NK-92 (cell line): ENCODE data around the gene PCOLCE2.

Source experiments
- DNase-seq: peaks from one replicate; lab custom pipeline; 2025; ENCODE audit not compliant: unreplicated experiment; lab: John Stamatoyannopoulos, UW

The PCOLCE2 gene

DNA sequence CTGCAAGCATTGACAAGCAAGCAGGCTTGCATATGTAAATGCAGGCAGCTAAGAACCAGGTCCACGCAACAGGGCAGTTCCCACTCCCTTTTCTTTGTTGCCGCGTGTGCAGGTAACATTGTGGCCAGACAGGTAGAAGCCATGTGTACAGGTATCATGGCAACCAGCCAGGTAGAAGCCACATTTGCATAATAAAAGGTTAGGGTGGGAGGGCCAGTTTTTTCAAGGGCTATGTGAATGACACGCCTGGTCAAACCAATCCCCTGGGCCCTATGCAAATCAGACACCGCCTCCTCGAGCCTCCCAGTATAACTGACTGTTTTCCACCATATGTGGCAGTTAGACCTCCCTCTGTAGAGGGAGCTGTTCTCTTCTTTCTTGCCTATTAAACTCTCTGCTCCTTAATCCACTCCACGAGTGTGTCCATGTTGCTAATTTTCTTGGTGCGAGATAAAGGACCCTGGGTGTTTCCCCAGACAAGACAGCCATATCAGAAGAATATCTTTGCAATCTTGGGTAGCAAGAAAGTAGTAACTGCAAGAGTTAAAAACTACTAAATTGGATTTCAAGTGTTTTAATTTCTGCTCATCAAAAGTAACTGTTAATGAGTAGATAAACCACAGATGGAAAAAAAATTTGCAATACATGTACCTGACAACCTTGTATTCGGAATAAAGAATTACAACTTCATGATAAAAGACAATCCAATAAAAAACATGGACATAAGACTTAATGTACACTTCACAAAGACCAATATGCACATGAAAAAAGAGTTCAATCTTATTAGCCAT, 21.8 kb downstream of the PCOLCE2 start:
- DNase-seq: no peak

DNA sequence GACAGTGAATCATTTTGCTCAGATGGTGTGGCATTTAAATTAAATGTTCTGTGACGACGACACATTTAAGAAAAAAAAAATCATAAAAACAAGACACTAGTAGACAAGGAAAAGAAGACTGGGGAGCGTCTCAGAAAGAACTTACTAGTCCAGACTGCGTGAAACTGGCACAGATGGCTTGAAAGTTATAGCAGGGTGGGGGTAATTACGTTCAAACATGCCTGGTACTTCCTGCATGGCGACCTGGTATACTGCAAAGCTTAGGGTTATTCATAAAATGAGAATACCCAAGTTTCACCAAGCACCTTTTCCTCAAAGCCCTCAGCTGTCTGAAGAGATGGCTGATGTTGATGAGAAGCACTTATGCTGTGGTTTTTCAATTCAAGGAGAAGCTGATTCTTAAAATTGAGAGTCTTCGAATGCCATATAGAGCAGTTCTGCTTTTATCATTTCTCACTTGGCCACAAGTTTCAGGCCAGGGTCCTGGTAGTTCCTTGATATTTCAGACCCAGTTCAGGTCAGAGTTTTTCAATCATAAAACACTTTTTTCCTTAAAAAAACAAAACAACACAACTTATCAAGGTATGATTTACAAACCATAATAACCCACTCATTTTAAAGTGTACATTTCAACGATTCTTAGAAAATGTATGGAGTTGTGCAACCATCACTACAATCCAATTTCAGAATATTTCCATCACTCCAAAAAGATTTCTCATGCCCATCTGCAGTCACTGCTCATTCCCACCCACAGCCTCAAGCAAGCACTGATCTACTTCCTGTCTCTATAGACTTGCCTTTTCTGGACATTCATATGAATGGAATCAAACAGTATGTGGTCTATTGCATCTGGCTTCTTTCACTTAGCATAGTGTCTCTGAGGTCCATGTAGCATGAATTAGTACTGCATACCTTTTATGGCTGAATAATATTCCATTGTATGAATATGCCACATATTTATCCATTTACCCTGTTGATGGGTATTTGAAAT, 24.7 kb downstream of the PCOLCE2 start:
- DNase-seq: no peak

DNA sequence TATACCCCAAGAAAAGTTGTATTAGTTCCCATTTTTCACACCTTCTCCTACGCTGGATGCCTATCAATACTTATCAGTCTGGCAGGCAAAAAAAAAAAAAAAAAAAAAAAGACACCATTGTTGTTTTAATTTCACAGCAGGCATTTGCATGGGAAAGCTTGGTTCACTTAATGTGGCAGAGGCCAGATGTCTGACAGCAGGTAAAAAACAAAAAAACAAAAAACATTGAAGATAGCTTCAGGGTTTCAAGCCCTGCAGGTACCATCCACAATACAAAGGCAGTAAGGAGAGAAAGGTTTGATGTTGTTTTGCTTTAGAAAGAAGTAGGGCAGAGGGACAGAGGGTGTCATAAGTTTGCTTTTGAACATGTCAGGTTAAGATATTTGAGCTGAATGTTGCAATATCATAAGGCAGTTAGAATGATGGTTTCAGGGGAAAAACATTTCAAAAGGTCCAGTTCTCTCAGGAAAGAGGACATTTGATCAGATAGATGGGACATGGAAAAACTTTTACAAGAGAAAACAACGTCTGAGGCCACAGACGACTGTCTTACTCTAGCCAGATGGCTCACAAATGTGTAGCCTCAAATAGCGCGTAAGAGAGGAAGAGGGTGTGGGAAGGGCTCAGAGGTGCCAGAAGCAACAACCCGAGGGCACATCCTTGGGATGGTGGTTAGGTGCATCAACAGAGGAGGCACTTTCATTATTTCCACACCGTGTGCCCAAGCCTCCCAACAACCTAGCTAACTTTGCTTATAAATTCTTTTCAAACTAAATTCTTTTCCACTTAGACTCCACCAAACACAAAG, 25.7 kb downstream of the PCOLCE2 start:
- no peak for DNase-seq

DNA sequence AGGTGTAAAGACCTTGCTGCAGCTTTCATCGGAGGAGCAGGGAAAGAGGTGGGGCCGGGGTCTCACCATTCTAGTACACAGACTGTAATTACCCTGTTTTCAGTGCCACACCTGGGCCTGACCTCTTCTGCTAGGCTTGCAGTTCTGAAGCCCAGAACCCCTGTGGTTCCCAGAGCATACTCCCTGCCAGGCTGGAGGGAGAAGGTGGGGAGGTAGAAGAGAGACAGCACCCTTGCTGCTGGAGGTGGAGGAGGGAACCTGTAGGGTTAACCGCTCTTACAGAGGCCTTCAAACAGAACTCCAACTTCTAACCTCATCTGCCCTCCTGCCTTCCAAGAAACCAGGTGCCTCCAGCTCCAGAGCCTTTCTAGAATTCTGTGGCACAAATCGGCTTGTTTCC, 27.0 kb downstream of the PCOLCE2 start:
- no peak for DNase-seq

DNA sequence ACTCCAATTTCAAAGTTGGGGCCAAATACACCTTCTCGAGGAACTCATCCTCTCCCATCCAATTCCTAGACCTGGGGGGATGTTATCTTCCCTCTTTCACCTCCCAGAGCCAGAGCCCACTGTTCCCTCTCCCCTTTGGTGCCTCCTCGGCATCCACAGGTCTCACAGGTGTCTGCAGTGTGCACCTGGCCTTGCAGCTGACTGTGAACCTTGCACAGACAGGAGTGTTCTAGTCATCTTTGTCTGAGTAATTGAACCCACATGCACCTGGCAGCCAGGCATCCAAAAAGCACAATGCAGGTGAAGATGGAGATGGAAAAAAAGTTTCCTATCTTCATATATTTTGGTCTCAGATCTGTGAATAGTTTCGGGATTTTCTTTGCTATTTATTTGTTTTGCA, 30.8 kb downstream of the PCOLCE2 start:
- DNase-seq: no peak

DNA sequence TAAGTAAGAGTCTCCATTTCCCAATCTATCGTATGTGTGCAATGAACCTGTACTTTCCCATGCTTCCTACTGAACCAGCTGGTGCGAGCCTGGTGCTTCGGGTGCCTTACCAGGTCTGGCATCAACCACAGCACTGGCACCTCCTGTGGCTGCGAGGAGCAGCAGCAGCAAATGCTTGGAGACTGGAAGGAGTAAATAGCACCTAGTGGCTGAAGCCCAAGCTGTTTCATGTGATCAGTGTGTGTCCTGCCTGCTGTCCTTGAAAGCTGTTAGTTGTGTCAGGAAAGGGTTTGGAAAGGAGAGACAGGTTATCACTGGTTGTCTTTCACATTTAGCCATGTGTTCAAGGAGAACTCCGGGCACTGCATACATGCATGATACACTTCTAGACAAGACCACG, 31.8 kb downstream of the PCOLCE2 start:
- DNase-seq: no peak

DNA sequence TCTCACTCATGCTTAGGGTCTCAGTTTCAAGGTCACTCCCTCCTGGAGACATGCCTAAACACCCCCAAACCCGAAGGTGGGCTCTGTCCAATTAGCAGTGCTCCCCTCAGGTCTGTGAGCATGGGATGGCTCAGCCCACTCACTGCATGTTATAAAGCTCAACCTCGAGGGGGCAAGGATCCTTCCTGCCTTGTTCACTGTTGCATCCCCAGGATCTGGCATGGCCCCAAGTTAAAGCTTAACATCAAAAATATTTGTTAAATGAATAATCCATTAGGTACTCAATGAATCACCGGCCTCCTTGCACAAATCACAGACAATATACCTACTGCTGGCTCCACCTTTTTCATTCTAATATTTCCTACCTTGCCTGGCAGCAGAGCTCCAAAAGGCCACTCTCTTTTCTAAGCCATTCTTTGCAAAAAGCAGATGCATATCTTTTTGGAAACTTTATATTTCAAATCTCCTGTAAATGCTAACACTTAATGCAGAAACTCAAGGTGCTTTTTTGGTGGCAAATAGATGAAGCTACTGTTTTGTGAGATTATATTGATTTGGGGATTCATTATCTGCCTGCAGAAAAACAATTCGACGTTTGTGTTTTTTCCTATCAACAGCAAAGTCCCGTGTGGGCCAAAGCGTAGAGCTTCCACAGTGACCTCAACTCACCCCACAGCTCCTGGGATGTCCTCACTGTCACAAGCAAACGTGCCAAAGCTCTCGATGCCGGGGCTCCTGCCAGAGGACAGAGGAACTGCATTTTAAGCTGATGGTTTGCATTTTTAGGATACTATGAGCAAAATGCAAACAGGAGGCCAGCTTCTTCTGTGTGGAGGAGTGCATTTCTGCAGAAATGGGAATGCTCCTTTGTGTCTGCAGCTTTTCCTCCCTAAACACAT, 35.4 kb downstream of the PCOLCE2 start:
- DNase-seq: no peak

DNA sequence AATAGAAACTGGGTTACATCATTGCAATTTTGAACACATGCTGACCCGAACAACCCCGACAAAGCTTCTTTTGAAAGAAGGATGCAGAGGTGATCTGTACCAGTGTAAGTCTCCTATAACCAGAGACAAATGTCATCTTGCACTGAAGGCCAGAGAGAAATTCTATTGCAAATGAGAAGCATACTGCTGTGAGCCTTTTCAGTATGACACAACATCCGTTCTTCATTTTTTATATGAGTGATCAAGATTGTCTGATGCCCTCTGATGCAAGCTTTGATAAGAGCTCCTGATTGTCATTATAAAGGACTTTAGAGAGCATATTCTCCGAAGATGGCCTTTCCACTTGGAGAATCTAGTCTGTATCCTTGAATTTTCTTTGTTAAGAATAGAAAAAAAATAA, 36.9 kb downstream of the PCOLCE2 start:
- DNase-seq: no peak

DNA sequence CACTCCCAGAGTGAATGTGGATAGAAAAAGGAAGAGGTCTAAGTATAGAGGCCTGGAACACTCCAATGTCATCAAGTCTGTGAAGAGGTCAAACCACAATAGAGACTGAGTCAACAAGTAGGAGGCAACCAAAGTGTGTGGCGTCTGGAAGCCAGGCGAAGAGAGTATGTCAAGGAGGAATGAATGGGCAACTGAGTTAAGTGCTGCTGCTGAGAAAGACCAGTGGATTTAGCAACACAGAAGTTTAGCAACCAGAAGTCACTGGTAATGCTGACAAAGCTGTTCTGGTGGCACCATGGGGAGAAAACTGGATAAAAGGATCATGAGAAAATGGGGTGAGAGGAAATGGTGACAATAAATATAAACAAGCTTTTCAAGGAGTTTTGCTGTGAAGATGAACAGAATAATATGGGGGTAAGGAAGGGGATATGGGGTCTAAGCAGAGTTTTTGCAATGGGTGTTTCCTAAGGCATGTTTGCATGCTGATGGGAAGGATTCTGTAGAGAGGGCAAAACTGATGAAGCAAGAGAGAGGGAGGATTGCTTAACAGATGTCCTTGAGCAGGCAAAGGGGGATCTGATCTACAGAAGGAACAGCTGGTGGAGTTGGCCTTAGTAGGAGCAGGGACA, 38.4 kb downstream of the PCOLCE2 start:
- no peak for DNase-seq

DNA sequence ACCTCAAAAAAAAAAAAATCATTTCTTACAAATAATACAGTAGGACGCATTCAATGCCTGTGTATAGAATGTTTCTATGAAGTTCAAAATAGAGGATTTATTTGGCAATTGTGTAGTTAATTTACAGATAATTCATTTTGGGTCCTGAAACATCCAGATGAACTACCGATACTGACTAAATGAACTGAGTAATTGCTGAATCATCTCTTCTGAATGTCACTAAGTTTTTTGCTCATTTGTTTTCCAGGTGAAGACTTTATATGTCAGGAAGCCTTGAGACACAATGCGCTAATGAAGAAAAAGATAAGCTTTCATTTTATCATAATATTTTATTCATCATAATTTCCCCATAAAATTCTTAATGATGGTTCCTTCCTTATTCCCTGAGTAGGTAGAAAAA, 39.7 kb downstream of the PCOLCE2 start:
- no peak for DNase-seq

DNA sequence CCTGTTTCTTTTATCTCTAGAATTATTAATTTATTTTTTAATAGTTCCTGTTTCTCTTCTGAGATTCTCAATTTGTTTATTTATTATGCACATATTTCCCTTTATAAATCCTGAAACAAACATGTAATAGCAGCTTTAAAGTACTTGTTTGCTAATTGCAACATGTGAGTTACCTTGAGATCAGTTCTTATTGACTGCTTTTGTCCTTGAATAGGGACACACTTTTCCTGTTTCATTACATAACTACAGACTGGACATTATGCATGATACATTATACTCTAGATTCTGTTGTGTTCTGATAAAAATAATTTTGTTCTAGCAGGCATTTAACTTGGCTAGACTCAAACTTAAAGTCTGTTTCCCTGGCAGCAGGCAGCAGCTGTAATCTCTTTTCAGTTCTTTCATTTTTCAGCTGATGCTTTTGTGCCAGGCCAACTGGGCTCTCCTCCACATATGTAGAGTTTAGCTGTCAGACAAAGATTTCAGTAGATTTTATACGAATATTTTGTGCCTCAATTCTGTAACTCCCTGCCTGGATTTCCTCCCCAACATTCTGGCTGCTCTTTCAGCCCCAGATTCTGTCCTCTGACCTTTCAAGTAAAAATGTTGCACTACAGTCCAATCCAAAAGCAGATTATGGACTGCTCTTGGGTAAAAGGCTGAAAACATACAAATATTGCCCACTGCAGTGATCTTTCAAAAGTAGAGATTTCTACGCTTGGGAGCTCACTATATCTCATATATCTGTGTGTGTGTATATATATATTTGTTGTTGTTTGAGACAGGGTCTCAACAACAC, 41.9 kb downstream of the PCOLCE2 start:
- DNase-seq: no peak

DNA sequence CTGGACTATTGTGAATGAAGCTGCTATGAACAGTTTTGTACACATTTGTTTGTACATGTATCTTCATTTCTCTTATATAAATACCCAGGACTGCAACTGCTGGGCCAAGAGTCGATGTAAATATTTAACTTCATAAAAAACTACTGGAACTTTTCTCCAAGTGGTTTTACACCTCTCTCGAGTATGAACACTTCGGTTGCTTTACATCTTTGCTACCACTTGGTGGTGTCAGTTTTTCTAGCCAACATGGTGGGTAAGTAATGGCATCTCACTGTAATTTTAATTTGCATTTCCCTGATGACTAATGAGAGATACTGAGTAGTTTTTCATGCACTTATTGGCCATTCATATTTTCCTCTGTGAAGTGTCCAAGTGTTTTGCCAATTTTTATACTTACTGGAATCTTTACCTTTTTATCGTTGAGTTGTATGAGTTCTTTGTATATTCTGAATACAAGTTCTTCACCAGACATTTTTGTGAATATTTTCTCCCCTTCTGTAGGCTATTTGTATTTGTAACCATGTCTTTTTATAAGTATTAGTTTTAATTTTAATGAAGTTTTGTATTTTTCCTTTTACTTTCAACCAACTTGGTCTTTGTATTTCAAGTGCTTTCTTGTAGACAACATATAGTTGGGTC, 44.4 kb downstream of the PCOLCE2 start:
- DNase-seq: no peak

DNA sequence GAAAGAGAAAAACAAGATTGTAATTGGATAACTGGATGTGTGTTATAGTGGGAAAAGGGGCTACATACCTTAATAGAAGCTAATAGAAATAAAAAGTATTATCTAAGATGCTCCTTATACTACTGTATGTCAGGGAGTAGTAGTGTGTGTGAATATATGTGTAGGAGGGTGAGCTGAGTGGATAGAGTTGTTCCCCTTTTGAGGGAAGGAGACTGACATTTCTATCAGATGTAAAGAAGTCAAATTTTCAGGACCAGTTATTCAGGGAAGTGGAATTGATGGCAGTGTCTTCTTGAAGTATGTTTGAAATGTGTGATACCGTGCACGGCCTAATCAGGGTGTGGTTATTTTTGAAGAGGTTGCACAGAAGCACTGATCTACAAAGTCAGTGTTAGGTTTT, 49.1 kb downstream of the PCOLCE2 start:
- no peak for DNase-seq

DNA sequence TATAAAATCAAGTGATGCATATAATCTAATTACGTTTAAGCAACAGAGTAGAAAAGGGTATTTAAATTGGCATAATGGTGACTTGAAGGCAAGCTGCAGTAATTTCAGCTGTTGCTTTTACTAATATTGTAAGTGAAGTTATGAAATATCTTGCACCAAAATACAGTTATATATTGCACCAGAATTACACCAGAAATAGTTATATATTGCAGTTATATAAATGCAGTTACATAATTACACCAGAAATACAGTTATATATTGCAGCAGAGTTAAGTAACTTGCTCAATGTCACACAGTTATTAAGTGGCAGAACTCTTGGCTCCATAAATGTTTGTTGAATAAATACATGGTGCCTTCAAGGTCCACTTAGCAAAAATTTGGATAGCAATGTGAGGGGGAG, 51.4 kb downstream of the PCOLCE2 start:
- DNase-seq: no peak

DNA sequence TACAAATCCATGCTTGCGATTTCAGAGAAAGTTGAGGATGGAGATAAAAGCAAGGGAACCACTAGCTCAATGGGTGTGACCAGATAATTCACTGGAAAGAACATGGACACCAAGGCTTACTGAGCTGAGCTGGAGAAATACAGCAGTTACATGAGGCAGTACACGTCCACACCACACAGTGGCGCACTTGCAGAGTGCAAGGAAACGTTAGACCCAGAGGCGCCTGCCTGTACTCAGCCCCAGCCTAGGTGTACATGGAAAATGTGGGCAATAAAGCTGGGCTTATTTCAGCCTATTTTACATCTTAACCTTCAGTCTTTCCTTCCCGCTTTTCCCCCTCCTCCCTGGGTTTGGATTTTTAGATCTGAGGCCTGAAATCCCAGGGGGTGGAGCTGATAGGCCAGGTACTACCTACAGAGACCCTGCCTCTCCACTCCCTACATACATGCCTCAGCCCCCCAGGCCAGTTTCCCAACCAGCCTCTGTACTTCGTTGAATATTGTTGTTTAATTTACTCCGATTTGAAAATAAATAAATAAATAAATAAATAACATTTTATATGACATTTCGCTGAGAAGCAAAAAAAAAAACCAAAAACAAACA, 60.1 kb downstream of the PCOLCE2 start:
- DNase-seq: no peak

DNA sequence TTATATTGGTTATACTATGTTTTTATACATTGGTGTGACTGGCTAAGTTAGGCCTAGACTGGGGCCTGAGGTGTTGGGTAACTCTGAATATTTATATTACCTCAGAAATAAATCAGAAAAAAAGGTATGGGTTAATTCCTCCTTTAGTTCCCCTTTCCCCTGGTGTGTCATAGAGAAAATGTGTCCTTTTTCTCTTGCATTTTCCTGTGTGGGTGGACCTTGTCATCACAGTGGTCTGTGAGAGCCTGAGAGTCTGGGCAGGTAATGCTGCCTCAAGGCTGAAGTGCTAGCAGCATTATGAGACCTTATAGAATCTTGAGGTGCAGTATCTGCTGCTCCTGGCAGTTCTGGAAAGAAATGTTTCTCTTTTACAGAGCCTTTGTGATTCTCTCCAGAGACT, 69.7 kb downstream of the PCOLCE2 start:
- DNase-seq: no peak

DNA sequence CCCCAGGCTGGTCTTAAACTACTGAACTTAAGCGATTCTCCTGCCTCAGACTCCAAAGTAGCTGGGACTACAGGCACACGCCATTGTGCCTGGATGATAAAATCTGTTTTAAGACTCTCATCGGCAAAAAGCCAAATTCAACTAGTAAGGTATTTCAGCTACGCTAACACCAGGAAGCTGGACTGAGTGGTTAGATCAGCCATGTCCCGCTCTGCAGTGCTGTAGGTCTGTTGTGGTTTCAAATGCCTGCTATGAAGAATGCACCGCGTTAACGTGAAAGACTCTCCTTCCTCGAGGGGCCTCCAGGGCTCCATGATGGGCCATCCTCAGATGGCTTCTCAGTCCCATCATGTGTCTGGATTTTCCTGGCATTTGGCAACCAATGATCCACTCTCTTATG, 70.2 kb downstream of the PCOLCE2 start:
- no peak for DNase-seq

DNA sequence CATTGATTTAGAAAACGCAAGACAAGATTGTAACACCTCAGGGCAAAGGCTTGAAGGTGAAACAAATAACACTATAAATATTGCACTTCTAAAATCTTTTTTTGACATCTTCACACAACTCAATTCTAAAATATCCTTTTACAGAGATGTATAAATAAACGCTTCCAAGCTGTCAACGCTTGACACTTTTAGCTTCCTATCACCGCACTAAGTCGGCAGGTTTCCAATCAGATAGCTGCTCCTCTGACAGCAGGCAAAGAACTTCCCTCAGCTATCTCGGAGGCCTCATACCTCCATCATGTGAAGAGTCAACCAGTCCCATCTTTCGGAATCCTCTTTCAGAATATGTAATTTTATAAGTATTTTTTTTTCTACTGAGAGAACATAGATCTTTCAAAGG, 71.0 kb downstream of the PCOLCE2 start:
- no peak for DNase-seq
